ENCODE data around the gene KNDC1.

DNA sequence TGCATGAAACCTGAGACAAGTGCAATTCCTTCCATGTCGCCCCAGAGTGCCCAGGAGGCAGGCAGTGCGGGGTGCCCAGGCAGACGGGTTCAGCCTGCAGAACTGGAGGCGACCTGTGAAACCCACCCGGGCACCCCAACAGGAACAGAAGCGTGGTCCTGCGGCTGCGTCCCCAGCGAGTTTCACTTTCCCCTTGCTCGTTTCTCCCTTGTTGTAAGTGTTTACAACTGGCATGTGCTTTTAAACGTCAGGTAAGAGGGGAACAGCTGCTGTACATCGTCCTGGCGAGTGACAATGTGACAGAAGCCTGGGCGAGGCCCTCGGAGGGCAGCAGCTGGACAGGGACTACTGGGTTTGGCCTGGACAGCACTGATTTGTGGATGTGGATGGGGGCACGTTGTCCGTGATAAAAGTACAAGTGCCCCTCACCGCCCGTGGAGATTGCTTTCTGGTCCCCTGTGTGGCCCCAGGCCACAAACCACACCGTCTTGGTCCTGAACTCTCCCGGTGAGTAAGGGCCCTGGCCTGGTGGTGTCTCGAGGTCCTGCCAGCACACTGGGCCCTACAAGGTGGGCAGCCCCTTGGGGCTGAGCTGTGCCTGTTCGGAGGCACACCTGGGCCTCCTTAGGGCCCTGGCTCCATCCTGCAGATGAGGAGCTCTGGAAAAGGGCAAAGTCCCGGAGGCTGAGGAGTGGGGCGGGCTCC lies 81.6 kb downstream of the KNDC1 start:
- no peak for TF ChIP-seq POLR2A (IDR thresholded peaks at IDR 0.05)
- no peak for TF ChIP-seq POLR2AphosphoS5 (IDR thresholded peaks at IDR 0.05)
- TF ChIP-seq, protein P1, sequence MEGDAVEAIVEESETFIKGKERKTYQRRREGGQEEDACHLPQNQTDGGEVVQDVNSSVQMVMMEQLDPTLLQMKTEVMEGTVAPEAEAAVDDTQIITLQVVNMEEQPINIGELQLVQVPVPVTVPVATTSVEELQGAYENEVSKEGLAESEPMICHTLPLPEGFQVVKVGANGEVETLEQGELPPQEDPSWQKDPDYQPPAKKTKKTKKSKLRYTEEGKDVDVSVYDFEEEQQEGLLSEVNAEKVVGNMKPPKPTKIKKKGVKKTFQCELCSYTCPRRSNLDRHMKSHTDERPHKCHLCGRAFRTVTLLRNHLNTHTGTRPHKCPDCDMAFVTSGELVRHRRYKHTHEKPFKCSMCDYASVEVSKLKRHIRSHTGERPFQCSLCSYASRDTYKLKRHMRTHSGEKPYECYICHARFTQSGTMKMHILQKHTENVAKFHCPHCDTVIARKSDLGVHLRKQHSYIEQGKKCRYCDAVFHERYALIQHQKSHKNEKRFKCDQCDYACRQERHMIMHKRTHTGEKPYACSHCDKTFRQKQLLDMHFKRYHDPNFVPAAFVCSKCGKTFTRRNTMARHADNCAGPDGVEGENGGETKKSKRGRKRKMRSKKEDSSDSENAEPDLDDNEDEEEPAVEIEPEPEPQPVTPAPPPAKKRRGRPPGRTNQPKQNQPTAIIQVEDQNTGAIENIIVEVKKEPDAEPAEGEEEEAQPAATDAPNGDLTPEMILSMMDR (IDR thresholded peaks at IDR 0.05 in 8 of 11, conservative IDR thresholded peaks at IDR 0.05 in 3 of 11) = no peak
